ENCODE measurements around the gene GYS1.

Gene GYS1

GRCh38 chr19:48950159-48950558, 43.0 kb downstream of the GYS1 start:
- no peak overlapping the region for H3K4me3 ChIP-seq (ENCODE audit: low read length)
- TF ChIP-seq, protein P1, sequence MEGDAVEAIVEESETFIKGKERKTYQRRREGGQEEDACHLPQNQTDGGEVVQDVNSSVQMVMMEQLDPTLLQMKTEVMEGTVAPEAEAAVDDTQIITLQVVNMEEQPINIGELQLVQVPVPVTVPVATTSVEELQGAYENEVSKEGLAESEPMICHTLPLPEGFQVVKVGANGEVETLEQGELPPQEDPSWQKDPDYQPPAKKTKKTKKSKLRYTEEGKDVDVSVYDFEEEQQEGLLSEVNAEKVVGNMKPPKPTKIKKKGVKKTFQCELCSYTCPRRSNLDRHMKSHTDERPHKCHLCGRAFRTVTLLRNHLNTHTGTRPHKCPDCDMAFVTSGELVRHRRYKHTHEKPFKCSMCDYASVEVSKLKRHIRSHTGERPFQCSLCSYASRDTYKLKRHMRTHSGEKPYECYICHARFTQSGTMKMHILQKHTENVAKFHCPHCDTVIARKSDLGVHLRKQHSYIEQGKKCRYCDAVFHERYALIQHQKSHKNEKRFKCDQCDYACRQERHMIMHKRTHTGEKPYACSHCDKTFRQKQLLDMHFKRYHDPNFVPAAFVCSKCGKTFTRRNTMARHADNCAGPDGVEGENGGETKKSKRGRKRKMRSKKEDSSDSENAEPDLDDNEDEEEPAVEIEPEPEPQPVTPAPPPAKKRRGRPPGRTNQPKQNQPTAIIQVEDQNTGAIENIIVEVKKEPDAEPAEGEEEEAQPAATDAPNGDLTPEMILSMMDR (IDR thresholded peaks at IDR 0.05; ENCODE audit: insufficient read depth, low read depth, low read length, missing control alignments): no peak
- DNase-seq (ENCODE audit: low read depth): no peak

- no peak for DNase-seq (ENCODE audit: low read depth)
- no peak overlapping the region for H3K4me3 ChIP-seq (ENCODE audit: low read length)
- TF ChIP-seq, protein P1 (IDR thresholded peaks at IDR 0.05; ENCODE audit: insufficient read depth, low read depth, low read length, missing control alignments): no peak
These were observed 45.9 kb downstream of the GYS1 start for GRCh38 chr19:48947258-48947542.

- H3K4me3 ChIP-seq (ENCODE audit: low read length): no peak overlapping the region
- DNase-seq (ENCODE audit: low read depth): no peak
- TF ChIP-seq, protein P1 (IDR thresholded peaks at IDR 0.05; ENCODE audit: insufficient read depth, low read depth, low read length, missing control alignments): no peak
These were observed 46.4 kb downstream of the GYS1 start for GRCh38 chr19:48946463-48947257.

DNA sequence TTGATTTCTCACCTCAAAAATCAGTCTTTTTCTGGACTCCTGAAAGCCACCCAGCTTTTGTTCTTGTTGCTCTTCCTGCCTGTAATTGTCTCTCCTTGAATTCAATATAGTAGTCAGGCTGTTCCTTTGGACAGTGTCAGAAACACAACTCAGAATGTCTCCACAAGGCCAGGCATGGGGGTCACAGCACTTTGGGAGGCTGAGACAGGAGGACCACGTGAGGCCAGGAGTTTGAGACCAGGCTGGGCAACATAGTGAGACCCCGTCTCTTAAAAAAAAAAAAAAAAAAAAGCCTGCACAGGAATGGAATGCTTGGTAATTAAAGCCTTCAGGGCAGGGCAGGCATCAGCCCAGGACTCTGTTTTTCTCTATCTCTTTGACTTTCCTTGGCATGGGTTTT, 47.3 kb downstream of the GYS1 start:
- no peak for DNase-seq (ENCODE audit: low read depth)
- no peak overlapping the region for H3K4me3 ChIP-seq (ENCODE audit: low read length)
- TF ChIP-seq, protein P1 (IDR thresholded peaks at IDR 0.05; ENCODE audit: insufficient read depth, low read depth, low read length, missing control alignments): no peak

DNA sequence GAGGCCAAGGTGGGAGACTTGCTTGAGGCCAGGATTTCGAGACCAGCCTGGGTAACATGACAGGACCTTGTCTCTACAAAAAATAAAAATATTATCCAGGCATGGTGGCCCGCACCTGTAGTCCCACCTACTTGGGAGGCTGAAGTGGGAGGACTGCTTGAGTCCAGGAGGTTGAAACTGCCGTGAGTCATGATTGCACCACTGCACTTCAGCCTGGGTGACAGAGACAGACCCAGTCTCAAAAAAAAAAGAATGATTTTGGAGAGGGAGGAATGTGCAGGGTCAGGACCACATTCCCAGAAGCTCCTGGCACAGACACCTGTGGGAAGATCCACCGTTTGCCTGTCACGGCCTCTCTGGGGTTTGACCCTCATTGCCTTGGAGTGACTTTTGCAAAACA, 47.7 kb downstream of the GYS1 start:
- H3K4me3 ChIP-seq (ENCODE audit: low read length): no peak overlapping the region
- TF ChIP-seq, protein P1 (IDR thresholded peaks at IDR 0.05; ENCODE audit: insufficient read depth, low read depth, low read length, missing control alignments): no peak
- DNase-seq (ENCODE audit: low read depth): no peak

DNA sequence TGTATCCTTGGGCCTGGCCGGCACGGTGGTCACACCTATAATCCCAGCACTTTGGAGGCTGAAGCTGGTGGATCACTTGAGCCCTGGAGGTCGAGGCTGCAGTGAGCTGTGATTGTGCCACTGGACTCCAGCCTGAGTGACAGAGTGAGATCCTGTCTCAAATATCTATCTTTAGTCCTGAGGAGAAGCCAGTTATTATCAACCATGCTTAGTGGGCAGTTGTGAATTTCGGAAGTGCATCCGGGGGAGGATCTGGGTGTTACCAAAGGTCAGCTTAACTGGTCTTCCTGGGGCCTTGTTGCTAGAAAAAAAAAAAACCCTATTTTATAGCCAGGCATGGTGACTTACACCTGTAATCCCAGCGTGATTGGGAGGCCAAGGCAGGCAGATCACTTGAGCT, 50.0 kb downstream of the GYS1 start:
- DNase-seq (ENCODE audit: low read depth): no peak
- TF ChIP-seq, protein P1 (IDR thresholded peaks at IDR 0.05; ENCODE audit: insufficient read depth, low read depth, low read length, missing control alignments): no peak
- H3K4me3 ChIP-seq (ENCODE audit: low read length): no peak overlapping the region

DNA sequence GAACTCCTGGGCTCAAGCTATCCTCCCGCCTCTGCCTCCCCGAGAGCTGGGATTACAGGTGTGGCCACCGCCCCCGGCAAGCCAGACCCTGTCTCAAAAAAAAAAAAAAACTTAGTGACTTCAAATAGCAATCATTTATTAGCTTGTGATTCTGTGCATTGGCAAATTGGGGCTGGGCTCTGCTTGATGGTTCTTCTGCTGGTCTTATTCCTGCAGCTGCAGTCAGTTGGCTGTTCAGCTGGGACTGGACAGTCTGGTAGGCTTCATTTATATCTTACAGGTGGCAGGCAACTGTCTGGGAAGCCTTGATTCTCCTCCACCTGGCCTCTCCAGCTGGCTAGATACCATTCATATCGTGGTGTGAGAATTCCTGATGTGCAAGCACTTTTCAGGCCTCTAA, 52.2 kb downstream of the GYS1 start:
- TF ChIP-seq, protein P1 (IDR thresholded peaks at IDR 0.05; ENCODE audit: insufficient read depth, low read depth, low read length, missing control alignments): no peak
- DNase-seq (ENCODE audit: low read depth): no peak

More for the DNA sequence above, 52.2 kb downstream of the GYS1 start:
- no peak overlapping the region for H3K4me3 ChIP-seq (ENCODE audit: low read length)

Data from epithelial cell of esophagus (primary cell).